ENCODE results near the gene FMN2.

- no peak for TF ChIP-seq CTCF (IDR thresholded peaks at IDR 0.05)
- TF ChIP-seq EZH2 (IDR thresholded peaks at IDR 0.05): no peak
- TF ChIP-seq EZH2phosphoT487 (IDR thresholded peaks at IDR 0.05): no peak
Observed at GRCh38 chr1:240174734-240175133, 83.1 kb downstream of the FMN2 start.
